HG03565 (cell line): Measurements from ENCODE around the gene CD247.

Experiments
- ATAC-seq: cut with Tn5 transposase; IDR thresholded peaks from one replicate; pipeline ENCODE4 v1.9.1; 2021; ENCODE audit warnings: mild to moderate bottlenecking, moderate library complexity; ENCODE audit not compliant: unreplicated experiment

Gene CD247

GRCh38 chr1:167489571-167490340, 28.6 kb downstream of the CD247 start:
- no peak for ATAC-seq

- no peak for ATAC-seq
These were observed 29.5 kb downstream of the CD247 start for GRCh38 chr1:167488786-167489185.

- ATAC-seq = no peak
These were observed 30.7 kb downstream of the CD247 start for GRCh38 chr1:167487614-167488013.

GRCh38 chr1:167486090-167486824, 32.1 kb downstream of the CD247 start:
- no peak for ATAC-seq

GRCh38 chr1:167484726-167485502, 33.4 kb downstream of the CD247 start:
- ATAC-seq = no peak

GRCh38 chr1:167483790-167484189, 34.5 kb downstream of the CD247 start:
- no peak for ATAC-seq

GRCh38 chr1:167482184-167482583, 36.1 kb downstream of the CD247 start:
- no peak for ATAC-seq

GRCh38 chr1:167479331-167479979, 38.9 kb downstream of the CD247 start:
- ATAC-seq = no peak

GRCh38 chr1:167477986-167478385, 40.3 kb downstream of the CD247 start:
- ATAC-seq = no peak

- no peak for ATAC-seq
These were observed 42.3 kb downstream of the CD247 start for GRCh38 chr1:167476061-167476460.

- no peak for ATAC-seq
These were observed 44.1 kb downstream of the CD247 start for GRCh38 chr1:167474191-167474641.

- ATAC-seq = no peak
These were observed 44.6 kb downstream of the CD247 start for GRCh38 chr1:167473761-167474160.

GRCh38 chr1:167472752-167473521, 45.4 kb downstream of the CD247 start:
- no peak for ATAC-seq

GRCh38 chr1:167471568-167471967, 46.8 kb downstream of the CD247 start:
- ATAC-seq = no peak

- no peak for ATAC-seq
These were observed 48.9 kb downstream of the CD247 start for GRCh38 chr1:167469280-167469965.

GRCh38 chr1:167467752-167468151, 50.6 kb downstream of the CD247 start:
- ATAC-seq = no peak

- no peak for ATAC-seq
These were observed 51.1 kb downstream of the CD247 start for GRCh38 chr1:167467126-167467710.

GRCh38 chr1:167465743-167466142, 52.6 kb downstream of the CD247 start:
- no peak for ATAC-seq

- ATAC-seq = no peak
These were observed 53.3 kb downstream of the CD247 start for GRCh38 chr1:167465018-167465417.
